Measurements from ENCODE around the gene GLUD1.

DNA sequence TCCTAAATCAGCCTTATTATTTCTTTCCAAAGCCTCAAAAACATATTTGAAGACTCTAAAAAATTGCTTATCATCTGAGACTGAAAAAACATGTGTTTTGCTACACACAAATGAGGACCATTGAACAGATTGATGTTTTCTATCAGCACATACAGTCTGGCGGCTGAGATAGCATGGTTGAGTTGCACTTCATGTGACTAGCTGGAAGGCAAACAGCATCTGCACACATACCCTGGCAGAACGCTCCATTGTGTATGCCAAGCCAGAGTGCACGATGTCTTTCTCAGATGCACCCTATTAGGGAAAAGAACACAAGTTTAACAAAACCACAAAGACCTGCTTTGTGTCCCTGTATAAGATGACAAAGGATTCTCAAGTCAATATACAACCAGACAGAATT, 41.5 kb downstream of the GLUD1 start:
- TF ChIP-seq POLR2AphosphoS5 (IDR thresholded peaks at IDR 0.05; ENCODE audit: insufficient read depth in 1 of 2, low read depth in 1 of 2), result no peak
- TF ChIP-seq, protein P1, sequence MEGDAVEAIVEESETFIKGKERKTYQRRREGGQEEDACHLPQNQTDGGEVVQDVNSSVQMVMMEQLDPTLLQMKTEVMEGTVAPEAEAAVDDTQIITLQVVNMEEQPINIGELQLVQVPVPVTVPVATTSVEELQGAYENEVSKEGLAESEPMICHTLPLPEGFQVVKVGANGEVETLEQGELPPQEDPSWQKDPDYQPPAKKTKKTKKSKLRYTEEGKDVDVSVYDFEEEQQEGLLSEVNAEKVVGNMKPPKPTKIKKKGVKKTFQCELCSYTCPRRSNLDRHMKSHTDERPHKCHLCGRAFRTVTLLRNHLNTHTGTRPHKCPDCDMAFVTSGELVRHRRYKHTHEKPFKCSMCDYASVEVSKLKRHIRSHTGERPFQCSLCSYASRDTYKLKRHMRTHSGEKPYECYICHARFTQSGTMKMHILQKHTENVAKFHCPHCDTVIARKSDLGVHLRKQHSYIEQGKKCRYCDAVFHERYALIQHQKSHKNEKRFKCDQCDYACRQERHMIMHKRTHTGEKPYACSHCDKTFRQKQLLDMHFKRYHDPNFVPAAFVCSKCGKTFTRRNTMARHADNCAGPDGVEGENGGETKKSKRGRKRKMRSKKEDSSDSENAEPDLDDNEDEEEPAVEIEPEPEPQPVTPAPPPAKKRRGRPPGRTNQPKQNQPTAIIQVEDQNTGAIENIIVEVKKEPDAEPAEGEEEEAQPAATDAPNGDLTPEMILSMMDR (IDR thresholded peaks at IDR 0.05), result no peak
